Measurements from ENCODE around the gene CFLAR.
"Not testable (repeated sequence)": the region's sequence is repeated elsewhere in the genome, so short reads cannot be mapped to it uniquely, and the experiment has no call there.

The CFLAR gene

DNA sequence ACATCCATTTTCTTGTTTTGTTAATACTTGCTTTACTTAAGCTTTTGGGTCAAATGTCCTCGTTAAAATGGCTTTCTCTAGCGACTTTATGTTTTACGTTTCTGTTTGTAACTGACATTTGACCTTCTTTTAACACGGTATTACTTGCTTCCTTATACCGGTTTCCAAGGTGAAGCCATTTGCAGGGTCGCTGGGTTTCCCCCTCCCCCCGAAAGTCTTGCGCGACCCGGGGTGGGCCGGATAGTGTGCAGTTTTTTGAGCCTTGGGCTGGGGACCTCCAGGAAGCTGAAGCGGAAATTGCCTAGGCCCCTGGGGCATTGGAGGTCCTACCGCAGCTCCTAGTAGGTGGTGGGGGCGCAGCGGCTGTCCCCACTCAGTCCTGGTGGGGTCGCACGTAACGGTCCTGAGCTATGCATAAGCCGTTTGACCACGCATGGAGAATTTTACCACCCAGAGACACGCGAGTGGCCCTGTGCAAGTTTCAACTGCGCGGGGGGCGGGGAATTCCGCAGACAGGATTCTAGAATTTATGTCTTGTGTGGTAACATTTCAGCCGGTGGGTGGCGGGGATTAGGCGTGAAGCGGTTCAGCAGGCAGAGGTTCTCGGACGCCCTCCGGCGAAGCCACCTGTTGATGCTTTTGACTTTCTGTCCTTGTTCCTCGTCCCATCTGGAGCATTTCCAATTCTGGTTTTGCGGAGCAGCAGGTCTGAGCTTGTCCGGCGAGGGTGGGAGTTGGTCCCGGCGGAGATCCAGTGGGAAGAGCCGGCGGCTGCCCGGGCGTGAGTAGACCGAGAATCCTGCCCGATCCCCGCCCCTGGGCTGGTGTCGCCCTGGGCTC is 2.4 kb downstream of the CFLAR start:
- peak; percentile 67 to 82 for DNase-seq (ENCODE audit: low read depth in 2 of 2, low spot score in 1 of 2)

DNA sequence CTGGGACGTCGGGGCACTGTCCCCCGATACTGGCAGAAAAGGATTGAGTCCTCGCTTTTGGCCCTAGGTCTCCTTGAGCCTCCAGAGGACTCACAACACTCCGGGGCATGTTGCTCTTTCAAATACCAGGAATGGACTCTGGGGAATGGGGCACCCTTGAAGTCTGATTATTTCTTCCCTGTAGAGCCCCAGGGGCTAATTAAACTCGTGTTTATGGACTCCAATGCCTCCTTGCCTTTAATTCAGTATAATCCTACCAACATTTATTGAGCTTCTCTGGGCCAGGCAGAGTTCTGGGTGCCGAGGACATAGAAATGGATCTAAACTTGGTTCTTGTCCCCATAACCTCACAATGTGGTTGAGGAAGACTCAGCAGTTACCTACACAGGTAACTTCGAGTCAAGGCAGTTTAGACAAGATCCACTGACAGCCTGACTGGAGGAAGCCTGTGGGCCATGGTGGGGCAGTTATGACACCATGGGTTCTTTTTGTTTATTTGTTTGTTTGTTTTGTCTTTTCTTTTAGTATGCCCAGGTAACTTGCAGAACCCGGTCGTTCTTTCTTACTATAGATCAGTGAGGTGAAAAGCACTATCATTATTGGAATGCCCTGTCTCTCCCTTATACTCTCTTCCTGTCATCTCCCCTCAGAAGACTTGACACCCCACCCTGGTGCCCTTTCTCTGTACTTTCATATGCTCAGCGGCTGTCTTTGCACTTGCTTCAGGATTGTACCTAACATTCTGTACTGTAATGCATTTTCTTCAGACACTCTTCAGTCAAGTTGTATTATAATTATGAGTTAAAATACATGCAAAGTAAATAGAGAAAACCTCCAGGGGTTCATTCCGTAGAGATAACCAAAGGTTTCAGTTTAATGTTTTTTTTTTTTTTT is 3.2 kb downstream of the CFLAR start:
- DNase-seq (ENCODE audit: low read depth in 2 of 2, low spot score in 1 of 2) = no peak

DNA sequence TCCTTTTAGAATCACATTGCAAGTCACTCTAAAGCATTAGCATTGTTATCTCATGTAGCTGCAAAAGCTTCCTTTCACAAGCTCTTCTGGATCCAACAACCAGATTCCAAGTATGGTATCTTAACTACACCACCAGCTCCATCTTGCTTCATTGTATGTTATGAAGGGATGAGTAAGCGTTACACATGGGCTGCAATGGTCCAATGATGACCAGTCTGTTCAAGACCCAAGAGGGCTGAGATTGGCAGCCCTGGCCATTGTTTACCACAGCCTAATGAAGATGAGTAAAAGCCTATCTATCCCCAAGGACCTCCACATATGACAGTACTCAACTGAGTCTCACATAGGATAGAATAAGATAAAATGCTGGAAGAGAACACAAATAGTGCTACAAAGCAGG is 6.3 kb downstream of the CFLAR start:
- DNase-seq (ENCODE audit: low read depth in 2 of 2, low spot score in 1 of 2) = no peak

DNA sequence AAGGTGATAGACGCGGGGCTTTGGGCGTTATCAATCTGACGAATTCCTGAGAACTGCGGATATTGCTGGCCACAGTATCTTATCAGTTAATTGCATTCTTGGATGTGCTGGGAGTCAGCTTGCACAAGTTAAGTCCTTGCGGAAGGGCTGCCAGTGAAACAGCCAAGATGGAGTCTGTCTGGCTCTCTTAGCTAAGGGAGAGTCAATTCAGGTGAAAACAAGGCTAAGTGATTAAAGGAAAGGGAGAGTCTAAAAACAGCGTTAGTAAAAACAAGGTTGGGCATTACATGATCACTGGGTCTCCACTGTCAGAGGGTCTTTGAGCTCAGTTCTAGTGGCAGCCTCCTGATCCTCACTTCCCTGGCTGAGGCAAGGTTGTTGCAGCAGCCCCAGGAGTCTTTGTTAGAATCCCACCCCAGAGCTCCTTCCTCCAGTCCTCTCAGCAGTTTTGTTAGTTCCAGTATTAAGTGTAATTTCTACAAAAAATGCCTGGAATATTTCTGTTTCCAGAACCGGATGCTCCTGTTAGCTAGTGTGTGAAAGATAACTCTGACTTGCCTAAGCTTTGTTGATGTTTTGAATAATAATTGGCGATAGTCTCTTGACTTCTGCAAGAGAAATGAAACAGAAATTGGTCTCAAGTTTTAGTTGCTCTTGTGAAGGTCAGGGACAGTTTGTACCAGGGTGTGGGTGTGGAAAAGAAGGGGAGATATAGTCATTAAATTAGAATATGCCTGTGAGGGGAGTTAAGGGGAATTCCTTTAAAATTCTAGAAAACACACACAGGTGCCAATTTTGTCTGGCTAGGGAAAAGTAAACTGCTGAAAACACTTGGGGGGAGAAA is 10.6 kb downstream of the CFLAR start:
- DNase-seq (ENCODE audit: low read depth in 2 of 2, low spot score in 1 of 2) = no peak

DNA sequence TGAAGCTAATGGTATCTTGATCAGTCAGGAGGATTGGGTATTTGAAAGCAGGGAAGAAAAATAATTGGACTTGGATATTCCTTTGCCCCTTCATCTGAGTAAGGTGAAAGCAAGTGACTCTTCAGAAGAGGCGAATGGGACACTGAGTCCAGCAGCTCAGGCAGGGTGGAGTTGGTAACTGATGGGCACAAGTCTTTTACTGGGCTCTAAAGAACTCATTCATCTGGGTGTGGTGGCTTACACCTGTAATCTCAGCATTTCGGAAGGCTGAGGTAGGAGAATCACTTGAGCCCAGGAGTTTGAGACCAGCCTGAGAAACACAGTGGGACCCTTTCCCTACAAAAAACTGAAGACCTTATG is 11.2 kb downstream of the CFLAR start:
- DNase-seq (ENCODE audit: low read depth in 2 of 2, low spot score in 1 of 2) = no peak

DNA sequence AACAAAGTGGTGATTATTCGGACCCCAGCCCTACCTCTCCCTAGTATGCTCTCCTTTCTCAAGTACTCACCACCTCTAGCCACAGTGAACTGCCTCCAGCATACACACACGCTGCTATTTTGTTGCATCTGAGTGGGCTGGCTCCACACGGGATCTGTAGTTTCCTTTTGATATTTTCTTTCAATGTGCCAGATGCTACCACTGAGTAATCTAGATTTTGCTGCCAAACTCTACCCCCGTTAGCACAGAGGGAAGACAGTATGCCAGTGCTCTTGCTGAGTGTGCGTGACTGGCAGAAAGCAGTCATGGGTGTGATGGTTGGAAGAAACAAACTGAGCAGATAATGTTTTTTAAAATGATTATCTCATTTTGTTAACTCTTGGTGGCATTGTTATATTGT is 11.6 kb downstream of the CFLAR start:
- peak in 1 of 2 donors; percentile 15 for DNase-seq (ENCODE audit: low read depth in 2 of 2, low spot score in 1 of 2)

DNA sequence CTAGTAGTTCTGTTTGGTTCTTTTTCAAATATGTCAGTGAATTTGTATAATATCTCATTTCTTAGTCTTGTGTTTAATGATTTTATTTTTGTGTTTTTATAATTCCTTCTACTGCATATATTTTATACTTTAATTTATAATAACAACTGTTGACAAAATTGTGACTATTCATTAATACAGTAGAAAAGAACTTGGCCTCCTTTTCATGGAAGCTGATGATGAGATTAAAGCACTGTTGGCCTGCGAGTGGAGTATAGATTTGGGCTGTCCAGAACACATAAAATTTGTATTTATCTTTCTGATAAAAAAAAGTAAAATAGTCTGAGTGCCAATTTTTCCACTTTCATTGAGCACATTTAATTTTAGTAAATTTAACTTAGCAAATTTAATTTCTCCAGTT is 12.1 kb downstream of the CFLAR start:
- no peak for DNase-seq (ENCODE audit: low read depth in 2 of 2, low spot score in 1 of 2)

DNA sequence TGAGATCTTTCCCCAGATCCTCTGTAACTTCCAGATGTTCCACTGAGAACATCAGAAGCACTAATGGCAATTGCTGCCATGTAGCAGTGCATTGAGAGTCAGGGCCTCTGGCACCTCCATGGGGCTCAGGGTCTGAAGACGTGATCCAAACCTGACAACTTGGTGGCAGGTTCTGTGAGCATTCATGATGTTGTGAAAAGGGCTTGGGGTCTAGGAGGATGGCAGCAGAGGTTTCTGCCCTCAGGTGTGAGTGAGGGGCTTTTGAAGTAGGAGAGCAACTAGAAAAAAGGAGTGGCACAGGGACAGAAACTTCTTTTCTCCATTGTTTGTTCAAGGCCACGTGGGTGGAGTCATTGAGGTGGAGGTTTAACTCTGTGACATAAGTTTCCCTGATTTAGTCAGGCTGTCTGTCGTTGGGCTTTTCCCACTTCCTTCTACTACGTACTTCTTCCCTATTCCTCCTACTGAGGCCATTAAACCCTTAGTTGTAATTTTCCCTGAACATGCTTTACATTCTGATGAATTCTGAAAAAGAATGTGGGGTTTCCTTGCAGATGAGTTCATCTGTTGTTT is 13.1 kb downstream of the CFLAR start:
- no peak for DNase-seq (ENCODE audit: low read depth in 2 of 2, low spot score in 1 of 2)

DNA sequence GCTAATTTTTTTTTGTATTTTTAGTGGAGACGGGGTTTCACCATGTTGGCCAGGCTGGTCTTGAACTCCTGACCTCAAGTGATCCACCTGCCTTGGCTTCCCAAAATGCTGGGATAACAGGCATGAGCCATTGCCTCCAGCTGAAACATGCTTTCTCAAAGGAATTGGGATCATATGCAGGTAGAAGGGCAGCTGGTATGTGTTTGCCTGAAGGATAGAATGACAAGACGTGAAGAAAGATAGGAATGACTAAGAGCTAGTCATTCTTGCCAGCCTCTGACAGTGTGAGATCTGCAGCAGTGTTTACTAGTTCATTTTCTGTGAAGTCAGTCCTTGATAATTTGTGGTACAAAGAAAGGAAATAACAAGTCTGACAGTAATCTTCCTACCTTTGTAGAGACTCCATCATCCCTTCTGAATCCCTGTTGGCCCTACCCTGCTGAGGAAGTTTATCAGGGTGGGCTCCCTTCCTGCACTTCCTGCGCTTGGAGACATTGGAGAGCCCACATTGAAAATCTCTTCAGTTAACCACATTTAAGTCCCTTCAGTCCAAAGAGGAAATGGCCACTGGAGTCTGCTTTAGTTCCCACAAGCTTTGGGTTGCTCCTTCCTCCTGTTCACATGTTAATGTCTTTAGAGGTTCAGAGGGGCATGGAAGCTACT is 14.7 kb downstream of the CFLAR start:
- no peak for DNase-seq (ENCODE audit: low read depth in 2 of 2, low spot score in 1 of 2)

DNA sequence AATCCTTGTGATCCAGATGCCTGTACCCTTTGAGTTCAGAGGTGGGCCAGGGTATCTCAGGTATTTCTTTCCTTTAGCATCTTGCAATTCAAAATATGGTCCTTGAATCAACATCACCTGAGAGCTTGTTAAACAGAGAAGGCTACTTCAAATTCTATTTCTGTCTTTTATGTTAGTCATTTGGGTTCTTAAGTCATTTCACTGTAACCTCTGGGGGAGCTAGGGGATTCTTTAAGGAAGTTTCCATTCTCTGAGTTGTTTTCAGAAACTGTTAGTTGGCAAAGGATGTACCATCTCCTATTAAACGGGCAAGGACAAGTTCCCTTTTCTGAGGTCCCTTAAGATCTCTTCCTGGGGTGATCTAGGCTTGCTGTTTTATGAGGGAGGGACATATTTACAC is 16.6 kb downstream of the CFLAR start:
- no peak for DNase-seq (ENCODE audit: low read depth in 2 of 2, low spot score in 1 of 2)

DNA sequence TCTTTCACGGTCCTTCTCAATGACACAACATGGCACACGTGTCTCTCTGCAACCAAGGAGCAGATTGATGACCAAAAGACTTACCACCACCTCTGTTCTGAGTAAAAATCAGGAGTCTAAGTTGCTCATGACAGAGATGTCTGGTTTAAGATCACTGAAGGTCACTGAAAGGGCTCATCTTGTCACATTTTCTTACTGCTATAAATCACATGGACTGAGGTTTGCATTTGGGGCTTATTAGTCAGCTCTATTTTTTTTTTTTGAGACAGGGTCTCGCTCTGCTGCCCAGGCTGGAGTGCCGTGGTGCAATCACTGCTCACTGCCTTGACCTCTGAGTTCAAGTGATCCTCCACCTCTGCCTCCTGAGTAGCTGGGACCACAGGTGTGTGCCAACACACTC is 19.4 kb downstream of the CFLAR start:
- DNase-seq (ENCODE audit: low read depth in 2 of 2, low spot score in 1 of 2) = no peak

DNA sequence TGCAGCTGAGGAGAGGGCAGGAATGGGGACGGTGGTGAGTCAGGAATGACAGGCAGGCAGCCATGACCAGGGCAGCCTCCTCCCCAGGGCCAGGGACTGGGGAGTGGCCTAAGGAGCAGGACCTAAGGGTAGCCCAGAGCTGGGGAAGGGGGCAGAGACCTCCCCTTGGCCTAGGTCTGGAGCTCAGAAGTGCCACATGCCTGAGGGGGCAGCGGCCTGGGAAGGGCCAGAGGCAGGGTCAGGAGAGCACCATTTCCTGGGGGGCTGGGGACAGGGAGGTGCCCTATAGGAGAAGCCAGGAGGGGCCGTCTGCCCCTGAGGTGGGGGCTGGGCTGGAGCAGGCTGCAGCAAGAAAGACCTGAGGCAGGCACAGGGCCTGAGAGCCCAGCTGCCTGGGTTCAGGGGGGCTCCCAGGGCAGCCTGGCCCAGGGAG is 20.9 kb downstream of the CFLAR start:
- DNase-seq (ENCODE audit: low read depth in 2 of 2, low spot score in 1 of 2) = no peak

DNA sequence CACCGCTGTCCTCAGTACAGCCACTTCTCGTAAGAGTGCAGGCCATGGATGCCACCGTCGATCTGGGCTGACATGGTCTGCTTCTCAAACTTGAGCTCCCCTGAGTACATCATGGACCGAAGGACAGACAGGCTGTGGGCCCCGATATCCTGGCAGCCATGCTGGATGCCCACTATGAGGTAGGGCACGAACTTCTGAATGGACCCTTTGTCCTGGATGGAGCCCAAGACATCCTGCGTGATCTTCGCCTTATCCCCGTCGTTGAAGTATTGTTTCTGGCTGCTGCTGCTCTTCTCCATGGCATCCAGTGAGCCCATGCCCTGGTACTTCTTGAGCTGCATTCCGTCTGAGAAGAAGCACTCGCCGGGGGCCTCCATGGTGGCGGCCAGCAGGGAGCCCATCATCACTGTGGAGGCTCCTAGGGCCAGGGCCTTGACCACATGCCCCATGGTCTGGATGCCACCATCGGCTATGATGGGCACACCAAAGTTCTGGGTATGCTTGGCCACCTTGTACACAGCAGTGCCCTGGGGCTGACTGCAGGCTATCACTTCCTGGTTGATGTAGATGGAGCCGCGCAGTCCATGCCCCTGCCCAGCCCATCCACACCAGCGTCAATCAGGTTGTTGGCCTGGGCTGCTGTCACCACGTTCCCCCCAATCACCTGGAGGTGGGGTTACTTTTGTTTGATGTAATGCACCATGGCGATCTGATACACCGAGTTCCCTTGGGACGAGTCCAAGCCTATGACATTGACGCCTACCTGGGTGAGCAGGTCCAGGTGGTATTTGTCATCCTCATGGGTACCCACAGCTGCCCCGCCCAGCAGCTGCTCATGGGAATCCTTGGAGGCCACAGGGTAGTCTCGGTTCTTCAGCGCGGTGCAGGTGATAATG is 21.8 kb downstream of the CFLAR start:
- no peak for DNase-seq (ENCODE audit: low read depth in 2 of 2, low spot score in 1 of 2)

DNA sequence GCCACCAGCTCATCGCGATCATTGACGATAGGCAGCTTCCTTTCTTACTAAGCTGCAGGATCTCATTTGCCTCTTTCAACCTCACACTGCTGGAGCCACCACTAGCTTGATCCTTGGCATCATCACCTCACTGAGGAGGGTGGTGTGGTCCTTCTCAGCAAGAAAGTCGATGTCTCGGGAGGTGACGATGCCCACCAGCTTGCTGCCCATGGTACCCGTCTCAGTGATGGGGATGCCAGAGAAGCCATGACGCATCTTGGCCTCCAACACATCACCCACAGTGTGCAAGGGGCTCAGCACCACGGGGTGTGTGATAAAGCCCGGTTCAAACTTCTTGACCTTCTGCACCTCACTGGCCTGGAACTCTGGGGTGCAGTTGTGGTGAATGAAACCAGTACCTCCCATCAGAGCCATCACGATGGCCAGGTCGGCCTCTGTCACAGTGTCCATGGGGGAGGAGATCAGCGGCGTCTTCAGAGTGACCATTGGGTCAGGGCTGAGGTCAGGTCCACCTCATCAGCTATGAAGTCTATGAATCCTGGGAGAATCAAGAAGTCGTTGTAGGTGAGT is 22.5 kb downstream of the CFLAR start:
- no peak for DNase-seq (ENCODE audit: low read depth in 2 of 2, low spot score in 1 of 2)

DNA sequence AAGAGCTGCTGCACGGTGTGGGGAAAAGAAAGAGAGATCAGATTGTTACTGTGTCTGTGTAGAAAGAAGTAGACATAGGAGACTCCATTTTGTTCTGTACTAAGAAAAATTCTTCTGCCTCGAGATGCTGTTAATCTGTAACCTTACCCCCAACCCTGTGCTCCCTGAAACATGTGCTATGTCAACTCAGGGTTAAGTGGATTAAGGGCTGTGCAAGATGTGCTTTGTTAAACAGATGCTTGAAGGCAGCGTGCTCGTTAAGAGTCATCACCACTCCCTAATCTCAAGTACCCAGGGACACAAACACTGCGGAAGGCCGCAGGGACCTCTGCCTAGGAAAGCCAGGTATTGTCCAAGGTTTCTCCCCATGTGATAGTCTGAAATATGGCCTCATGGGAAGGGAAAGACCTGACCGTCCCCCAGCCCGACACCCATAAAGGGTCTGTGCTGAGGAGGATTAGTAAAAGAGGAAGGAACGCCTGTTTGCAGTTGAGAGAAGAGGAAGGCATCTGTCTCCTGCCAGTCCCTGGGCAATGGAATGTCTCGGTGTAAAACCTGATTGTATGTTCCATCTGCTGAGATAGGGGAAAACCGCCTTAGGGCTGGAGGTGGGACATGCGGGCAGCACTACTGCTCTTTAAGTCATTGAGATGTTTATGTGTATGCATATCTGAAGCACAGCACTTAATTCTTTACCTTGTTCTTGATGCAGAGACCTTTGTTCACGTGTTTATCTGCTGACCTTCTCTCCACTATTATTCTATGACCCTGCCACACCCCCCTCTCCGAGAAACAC is 23.2 kb downstream of the CFLAR start:
- DNase-seq (ENCODE audit: low read depth in 2 of 2, low spot score in 1 of 2) = not testable (repeated sequence)

DNA sequence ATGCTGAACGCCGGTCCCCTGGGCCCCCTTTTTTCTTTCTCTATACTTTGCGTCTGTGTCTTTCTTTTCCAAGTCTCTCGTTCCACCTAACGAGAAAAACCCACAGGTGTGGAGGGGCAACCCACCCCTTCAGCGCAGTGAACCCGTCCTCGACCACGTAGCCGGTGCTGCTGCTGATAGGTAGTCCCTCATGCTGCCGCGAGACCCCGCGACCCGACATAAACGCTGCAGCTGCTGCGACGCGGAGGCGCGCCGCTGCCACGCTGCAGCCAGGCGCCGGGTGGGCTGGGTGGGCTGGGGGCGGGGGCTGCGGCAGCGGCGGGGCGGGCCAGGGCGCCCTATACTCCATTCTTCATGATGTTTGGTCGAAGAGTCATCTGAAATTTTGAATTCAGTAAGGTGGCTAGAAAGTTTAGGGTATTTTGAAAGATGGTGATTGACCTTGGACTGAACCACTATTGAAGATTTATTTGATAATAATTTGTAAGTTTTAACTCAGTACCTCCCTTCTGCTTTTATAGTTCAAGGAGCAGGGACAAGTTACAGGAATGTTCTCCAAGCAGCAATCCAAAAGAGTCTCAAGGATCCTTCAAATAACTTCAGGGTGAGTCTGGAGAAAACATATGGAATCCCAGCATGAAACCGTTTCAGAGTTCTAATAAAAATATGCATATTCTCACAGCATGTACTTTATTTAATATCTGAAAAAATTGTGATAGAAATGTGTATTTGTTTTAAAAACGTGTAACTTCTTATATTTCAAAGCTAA is 24.1 kb downstream of the CFLAR start:
- DNase-seq (ENCODE audit: low read depth in 2 of 2, low spot score in 1 of 2) = no peak

Data from stimulated activated CD8-positive, alpha-beta memory T cell treated with anti-CD3 and anti-CD28 coated beads, Interleukin-4, amount 100 ng/mL, for 4 hours (primary cell).